ENCODE measurements around the gene OR13C9. TPM values are rescaled to one million over a fixed set of nuclear protein-coding genes. Genes with fewer than 3 reads are reported as not detected.

Gene OR13C9
- total and polyA plus RNA-seq, 10 of the 15 experiments (the other 5 are each of a cell fraction or from before 2014, with no cell fraction given), result not detected

GRCh38 chr9:104589626-104590025, 28.4 kb downstream of the OR13C9 start:
- Histone ChIP-seq H3K9me3 (replicated peaks; ENCODE audit: control insufficient read depth, insufficient read depth, low read length) (no peaks in the 10 kb centered on the region), H4K20me1 (ENCODE audit: control insufficient read depth, insufficient read depth) (no peaks in the 10 kb centered on the region), H2AFZ (ENCODE audit: control insufficient read depth, low read depth, low read length) (no peak overlapping the region), H3K79me2 (ENCODE audit: control insufficient read depth, insufficient read depth, low read length) (no peaks in the 10 kb centered on the region), H3K4me1 (ENCODE audit: control insufficient read depth, insufficient read depth, low read length) (no peaks in the 10 kb centered on the region), H3K36me3 (ENCODE audit: control insufficient read depth in 2 of 2, insufficient read depth in 2 of 2, low read length in 1 of 2) (no peaks in the 10 kb centered on the region), H3K4me2 (ENCODE audit: control insufficient read depth, insufficient read depth) (no peak overlapping the region), H3K4me3 (no peak overlapping the region), H3K27ac (ENCODE audit: control insufficient read depth, insufficient read depth) (no peak overlapping the region), H3K9ac (ENCODE audit: control insufficient read depth, insufficient read depth, low read length) (no peak overlapping the region), H3K27me3 (replicated peaks in 1 of 2; ENCODE audit: control insufficient read depth in 2 of 2, insufficient read depth in 2 of 2, low read length in 1 of 2) (no peaks in the 10 kb centered on the region)
- CTCF ChIA-PET, result no interaction called here
- RAD21 ChIA-PET (ENCODE audit: unreplicated experiment), result no interaction called here
- ATAC-seq, result no peak
- intact Hi-C loops (cut with micrococcal nuclease; ENCODE audit: unreplicated experiment), result no loop called here
- FAIRE-seq, result no peak
- no peak for DNase-seq (ENCODE audit: low read depth, low spot score)
- in situ Hi-C loops (cut with MboI), result no loop called here
- POLR2A ChIA-PET, result no interaction called here
- SMC1A ChIA-PET (ENCODE audit: uncharacterized antibody, unreplicated experiment), result interaction anchor here (1.0 kb wide), 1 partner anchor 20 kb away, joined by 3 read pairs; no protein-coding TSS in a partner anchor
- 0% methylated on average over 1 of the region's 1 CpG for WGBS (ENCODE audit: insufficient coverage, insufficient replicate concordance, low lambda C conversion rate, missing lambda C conversion rate)
- BruUV-seq (replicated peaks), result no TSS peak
- TF ChIP-seq NR2C1 (IDR thresholded peaks at IDR 0.05) (no peak), CBX3 (IDR thresholded peaks at IDR 0.05; ENCODE audit: borderline replicate concordance, low read depth) (no peak), SKIL (IDR thresholded peaks at IDR 0.05; ENCODE audit: low read depth, poor library complexity, severe bottlenecking) (no peak), PKNOX1 (IDR thresholded peaks at IDR 0.05) (no peak), POLR2AphosphoS2 (IDR thresholded peaks at IDR 0.05; ENCODE audit: low read depth, low read length) (no peak), ZNF687 (IDR thresholded peaks at IDR 0.05) (no peak), GATAD2B (conservative IDR thresholded peaks at IDR 0.05; ENCODE audit: low read depth) (no peak), CHD4 (IDR thresholded peaks at IDR 0.05) (no peak), MYC (IDR thresholded peaks at IDR 0.05; ENCODE audit: insufficient read depth, insufficient read length, insufficient replicate concordance, low read length, severe bottlenecking) (no peak), CBFB (IDR thresholded peaks at IDR 0.05; ENCODE audit: low read depth) (no peak), RCOR1 (conservative IDR thresholded peaks at IDR 0.05; ENCODE audit: low read depth, low read length) (no peak), CHD2 (IDR thresholded peaks at IDR 0.05; ENCODE audit: borderline replicate concordance, low read depth, low read length) (no peak)

Data from GM12878 (cell line).